H9 (cell line): ENCODE data around the gene ATAD1. TPM values are rescaled to one million over a fixed set of nuclear protein-coding genes. Genes with fewer than 3 reads are reported as not detected.

Source experiments
- DNase-seq: peaks from one replicate; pipeline ENCODE4 v3.0.0-alpha.2; 2017
- H2AFZ ChIP-seq: one replicate; pipeline ENCODE4 v1.6.1; 2013; ENCODE audit warnings: mild to moderate bottlenecking, low read length, control low read depth, moderate library complexity
- H2AK5ac ChIP-seq: 2 replicates; pipeline ENCODE4 v1.6.1; 2013; ENCODE audit warnings: low read length, control low read depth, mixed read lengths; ENCODE audit not compliant: insufficient read length
- H2BK120ac ChIP-seq: one replicate; pipeline ENCODE4 v1.6.1; 2013; ENCODE audit warnings: low read depth, mild to moderate bottlenecking, low read length, control low read depth, inconsistent platforms; ENCODE audit not compliant: poor library complexity, severe bottlenecking
- H2BK12ac ChIP-seq: 2 replicates; pipeline ENCODE4 v1.6.1; 2013; ENCODE audit warnings: low read length, control low read depth, mixed read lengths, low read depth; ENCODE audit not compliant: insufficient read length
- H2BK15ac ChIP-seq: 2 replicates; pipeline ENCODE4 v1.6.1; 2013; ENCODE audit warnings: low read depth, low read length, control low read depth
- H2BK20ac ChIP-seq: one replicate; pipeline ENCODE4 v1.6.1; 2013; ENCODE audit warnings: low read depth, mild to moderate bottlenecking, low read length, control low read depth, inconsistent platforms; ENCODE audit not compliant: poor library complexity, severe bottlenecking
- H2BK5ac ChIP-seq: 2 replicates; pipeline ENCODE4 v1.6.1; 2013; ENCODE audit warnings: low read length, control low read depth, mixed read lengths; ENCODE audit not compliant: insufficient read length
- H3K14ac ChIP-seq: 2 replicates; pipeline ENCODE4 v1.6.1; 2013; ENCODE audit warnings: low read length, control low read depth; ENCODE audit not compliant: insufficient read depth
- H3K18ac ChIP-seq: 2 replicates; pipeline ENCODE4 v1.6.1; 2013; ENCODE audit warnings: low read depth, mild to moderate bottlenecking, mixed read lengths, low read length, control low read depth; ENCODE audit not compliant: insufficient read length
- H3K23ac ChIP-seq: 2 replicates; pipeline ENCODE4 v1.6.1; 2013; ENCODE audit warnings: low read length, control low read depth, mixed read lengths, low read depth; ENCODE audit not compliant: insufficient read length
- H3K23me2 ChIP-seq: 2 replicates; pipeline ENCODE4 v1.6.1; 2013; ENCODE audit warnings: low read depth, mild to moderate bottlenecking, mixed read lengths, low read length, control low read depth; ENCODE audit not compliant: insufficient read length, poor library complexity, severe bottlenecking
- H3K27ac ChIP-seq: 2 replicates; pipeline ENCODE4 v1.5.1; 2013; ENCODE audit warnings: low read length, control low read depth, mixed read lengths, low read depth; ENCODE audit not compliant: insufficient read length
- H3K27me3 ChIP-seq: 2 replicates; pipeline ENCODE4 v1.6.1; 2013; ENCODE audit warnings: low read length, control low read depth, inconsistent platforms; ENCODE audit not compliant: insufficient read depth
- H3K4ac ChIP-seq: 2 replicates; pipeline ENCODE4 v1.6.1; 2013; ENCODE audit warnings: low read depth, mild to moderate bottlenecking, control low read depth, inconsistent platforms, low read length, moderate library complexity
- H3K4me1 ChIP-seq: 2 replicates; pipeline ENCODE4 v1.6.1; 2013; ENCODE audit warnings: low read length, control low read depth, inconsistent platforms; ENCODE audit not compliant: insufficient read depth
- H3K4me2 ChIP-seq: 2 replicates; pipeline ENCODE4 v1.6.1; 2013; ENCODE audit warnings: low read length, control low read depth, mixed read lengths; ENCODE audit not compliant: insufficient read length, insufficient read depth
- H3K56ac ChIP-seq: 2 replicates; pipeline ENCODE4 v1.6.1; 2013; ENCODE audit warnings: low read depth, mild to moderate bottlenecking, mixed read lengths, low read length, control low read depth; ENCODE audit not compliant: insufficient read length
- H3K79me1 ChIP-seq: 2 replicates; pipeline ENCODE4 v1.6.1; 2013; ENCODE audit warnings: low read depth, mild to moderate bottlenecking, moderate library complexity, low read length, control low read depth, inconsistent platforms; ENCODE audit not compliant: insufficient read depth, poor library complexity, severe bottlenecking
- H3K79me2 ChIP-seq: 2 replicates; pipeline ENCODE4 v1.6.1; 2013; ENCODE audit warnings: low read length, control low read depth, inconsistent platforms; ENCODE audit not compliant: insufficient read depth
- H3K9ac ChIP-seq: 2 replicates; pipeline ENCODE4 v1.6.1; 2013; ENCODE audit warnings: low read length, control low read depth, mixed read lengths; ENCODE audit not compliant: insufficient read length; ENCODE audit errors: extremely low read depth
- H3K9me3 ChIP-seq: one replicate; pipeline ENCODE4 v1.6.1; 2013; ENCODE audit warnings: low read depth, low read length, inconsistent platforms; ENCODE audit not compliant: control insufficient read depth
- H3T11ph ChIP-seq: one replicate; pipeline ENCODE4 v1.6.1; 2013; ENCODE audit warnings: mild to moderate bottlenecking, low read length, control low read depth, inconsistent platforms
- H4K20me1 ChIP-seq: one replicate; pipeline ENCODE4 v1.6.1; 2013; ENCODE audit not compliant: control insufficient read depth, insufficient read length, insufficient read depth
- H4K5ac ChIP-seq: 2 replicates; pipeline ENCODE4 v1.6.1; 2013; ENCODE audit warnings: low read depth, mild to moderate bottlenecking, mixed read lengths, low read length, control low read depth; ENCODE audit not compliant: insufficient read length
- H4K8ac ChIP-seq: replicated peaks from 2 replicates; pipeline ENCODE4 v1.6.1; 2013; ENCODE audit warnings: low read length, control low read depth, mixed read lengths, low read depth; ENCODE audit not compliant: insufficient read length
- H4K91ac ChIP-seq: 2 replicates; pipeline ENCODE4 v1.6.1; 2013; ENCODE audit warnings: low read depth, mild to moderate bottlenecking, moderate library complexity, mixed read lengths, low read length, control low read depth; ENCODE audit not compliant: insufficient read length
- H3K27ac Mint-ChIP-seq, 3 experiments: 2 replicates in 2 of 3; 3 replicates in 1 of 3; pipeline ENCODE4 v1.8.0; 2020 to 2021; ENCODE audit warnings: mixed read lengths in 3 of 3, mild to moderate bottlenecking in 1 of 3, moderate library complexity in 1 of 3
- H3K27me3 Mint-ChIP-seq: 2 replicates; pipeline ENCODE4 v1.8.0; 2021; ENCODE audit warnings: low read depth, mild to moderate bottlenecking, moderate library complexity, mixed read lengths
- H3K36me3 Mint-ChIP-seq, 3 experiments: 2 replicates in 2 of 3; 3 replicates in 1 of 3; pipeline ENCODE4 v1.8.0; 2020 to 2021; ENCODE audit warnings: low read depth in 3 of 3, mixed read lengths in 3 of 3; ENCODE audit not compliant: insufficient read depth in 1 of 3
- H3K4me1 Mint-ChIP-seq, 2 experiments: 2 replicates each; pipeline ENCODE4 v1.8.0; 2020; ENCODE audit warnings: mixed read lengths in 2 of 2
- H3K4me3 Mint-ChIP-seq, 2 experiments: 2 replicates in 1 of 2; 3 replicates in 1 of 2; pipeline ENCODE4 v1.8.0; 2020 to 2021; ENCODE audit warnings: mild to moderate bottlenecking in 2 of 2, mixed read lengths in 2 of 2, moderate library complexity in 1 of 2
- H3K9me3 Mint-ChIP-seq, 2 experiments: 2 replicates in 1 of 2; 3 replicates in 1 of 2; pipeline ENCODE4 v1.8.0; 2020; ENCODE audit warnings: mild to moderate bottlenecking in 2 of 2, mixed read lengths in 2 of 2, moderate library complexity in 1 of 2
- WGBS: extraction: QIAGEN DNeasy Blood & Tissue Kit; methylation state at CpG from one replicate; pipeline ENCODE4 v1.1.7; 2013; ENCODE audit warnings: missing lambda C conversion rate, low lambda C conversion rate, mixed read lengths; ENCODE audit not compliant: insufficient read length; ENCODE audit errors: extremely low coverage; 5-methylcytosine and 5-hydroxymethylcytosine counted together
- total RNA-seq: library from RNA; stranded (reverse); gene quantifications from 2 replicates; pipeline ENCODE4 v1.2.1, GENCODE V29; 2021
- TF ChIP-seq, protein P1 (sequence below): fragments of 200-600 bp; sonication (generic); conservative IDR thresholded peaks from 3 replicates; pipeline ENCODE4 v1.8.0; 2021; ENCODE audit warnings: antibody characterized with exemption, mild to moderate bottlenecking

The ATAD1 gene
- total RNA-seq, 1 experiment from 2014 or later, result 38.7 TPM

DNA sequence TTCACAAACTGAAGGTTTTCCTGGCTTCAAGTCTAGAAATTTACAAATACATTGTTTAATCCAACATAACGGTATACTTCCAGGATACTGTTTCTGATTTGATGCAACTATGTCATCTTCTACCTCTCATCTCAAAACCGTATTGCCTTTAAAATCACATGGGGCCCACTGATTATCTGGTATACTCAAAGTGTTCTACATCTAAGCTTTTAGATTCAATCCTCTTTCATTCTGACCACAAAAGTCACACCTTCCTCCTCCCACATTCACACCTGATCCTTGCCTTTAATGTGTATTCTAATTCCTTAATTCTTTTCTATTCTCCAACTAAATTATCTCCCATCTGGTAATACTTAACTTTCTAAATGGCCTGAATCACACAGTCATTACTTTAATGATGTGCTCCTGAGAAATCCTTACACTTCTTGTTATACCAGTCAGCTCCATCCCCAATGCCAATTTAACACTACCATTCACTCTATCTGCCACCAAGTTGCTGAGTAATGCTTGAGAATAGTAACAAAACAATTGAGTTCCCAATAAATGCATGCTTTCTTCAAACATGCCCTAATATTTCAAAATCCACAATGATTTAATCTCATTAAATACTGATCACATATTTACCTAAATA, 13.0 kb downstream of the ATAD1 start:
- H4K20me1 ChIP-seq, result no peaks in the 10 kb centered on the region
- H2BK20ac ChIP-seq, result no peak overlapping the region
- no peak overlapping the region for H3K27ac Mint-ChIP-seq
- H3K9ac ChIP-seq, result no peak overlapping the region
- WGBS, result no CpG with 5 or more reads among the region's 2 CpGs
- H3K4me3 Mint-ChIP-seq, result no peak overlapping the region
- DNase-seq, result no peak
- H4K91ac ChIP-seq, result no peak overlapping the region
- no peak overlapping the region for H3T11ph ChIP-seq
- no peak overlapping the region for H4K8ac ChIP-seq
- H3K4me1 Mint-ChIP-seq, result no peaks in the 10 kb centered on the region
- no peak overlapping the region for H3K4me2 ChIP-seq
- H3K23me2 ChIP-seq, result no peaks in the 10 kb centered on the region
- H2BK120ac ChIP-seq, result no peak overlapping the region
- H2BK15ac ChIP-seq, result no peak overlapping the region
- H3K27me3 Mint-ChIP-seq, result no peaks in the 10 kb centered on the region
- no peak overlapping the region for H3K4ac ChIP-seq
- H2BK5ac ChIP-seq, result no peak overlapping the region
- H3K36me3 Mint-ChIP-seq, result peaks cover 80 to 85% (median 83%) of the 10 kb centered on the region in 3 experiments
- H3K79me2 ChIP-seq, result no peaks in the 10 kb centered on the region; the same call in 1 of the 2 replicates
- no peak overlapping the region for H3K23ac ChIP-seq
- TF ChIP-seq, protein P1, sequence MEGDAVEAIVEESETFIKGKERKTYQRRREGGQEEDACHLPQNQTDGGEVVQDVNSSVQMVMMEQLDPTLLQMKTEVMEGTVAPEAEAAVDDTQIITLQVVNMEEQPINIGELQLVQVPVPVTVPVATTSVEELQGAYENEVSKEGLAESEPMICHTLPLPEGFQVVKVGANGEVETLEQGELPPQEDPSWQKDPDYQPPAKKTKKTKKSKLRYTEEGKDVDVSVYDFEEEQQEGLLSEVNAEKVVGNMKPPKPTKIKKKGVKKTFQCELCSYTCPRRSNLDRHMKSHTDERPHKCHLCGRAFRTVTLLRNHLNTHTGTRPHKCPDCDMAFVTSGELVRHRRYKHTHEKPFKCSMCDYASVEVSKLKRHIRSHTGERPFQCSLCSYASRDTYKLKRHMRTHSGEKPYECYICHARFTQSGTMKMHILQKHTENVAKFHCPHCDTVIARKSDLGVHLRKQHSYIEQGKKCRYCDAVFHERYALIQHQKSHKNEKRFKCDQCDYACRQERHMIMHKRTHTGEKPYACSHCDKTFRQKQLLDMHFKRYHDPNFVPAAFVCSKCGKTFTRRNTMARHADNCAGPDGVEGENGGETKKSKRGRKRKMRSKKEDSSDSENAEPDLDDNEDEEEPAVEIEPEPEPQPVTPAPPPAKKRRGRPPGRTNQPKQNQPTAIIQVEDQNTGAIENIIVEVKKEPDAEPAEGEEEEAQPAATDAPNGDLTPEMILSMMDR, result no peak
- H2BK12ac ChIP-seq, result no peak overlapping the region
- no peaks in the 10 kb centered on the region for H3K27me3 ChIP-seq
- no peak overlapping the region for H3K14ac ChIP-seq
- no peaks in the 10 kb centered on the region for H3K4me1 ChIP-seq
- no peaks in the 10 kb centered on the region for H3K79me1 ChIP-seq
- no peak overlapping the region for H2AK5ac ChIP-seq
- H3K18ac ChIP-seq, result no peak overlapping the region
- H3K56ac ChIP-seq, result no peak overlapping the region
- H2AFZ ChIP-seq, result no peak overlapping the region
- peaks cover 11% of the 10 kb centered on the region for H3K9me3 ChIP-seq
- H3K9me3 Mint-ChIP-seq, result peaks cover 51 to 63% of the 10 kb centered on the region in 2 experiments
- H4K5ac ChIP-seq, result no peak overlapping the region
- H3K27ac ChIP-seq, result no peak overlapping the region
